Esophagus muscularis mucosa (tissue), 4 donors: ENCODE measurements around the gene OR2T35.

Source experiments
- EP300 ChIP-seq: sonication (generic); formaldehyde crosslinking; IDR thresholded peaks from one replicate; pipeline ENCODE4 v1.6.1; 2017; ENCODE audit warnings: antibody characterized with exemption
- POLR2A ChIP-seq: fragments of 450-650 bp; IDR thresholded peaks from one replicate; pipeline ENCODE4 v1.6.1; 2017; ENCODE audit warnings: antibody characterized with exemption, moderate library complexity, mild to moderate bottlenecking, low read depth
- TF ChIP-seq, protein P1 (sequence below), 3 experiments: fragments of 200-600 bp in 2 of 3; fragments of 450-650 bp in 1 of 3; sonication (generic) in 2 of 3; IDR thresholded peaks; one replicate each; pipeline ENCODE4 v1.5.1; 2017 to 2019; ENCODE audit warnings: antibody characterized with exemption in 3 of 3, mild to moderate bottlenecking in 2 of 3, moderate library complexity in 1 of 3

GRCh38 chr1:248613742-248614141 is 31.3 kb downstream of the OR2T35 start:
- no peak for TF ChIP-seq EP300
- TF ChIP-seq, protein P1, sequence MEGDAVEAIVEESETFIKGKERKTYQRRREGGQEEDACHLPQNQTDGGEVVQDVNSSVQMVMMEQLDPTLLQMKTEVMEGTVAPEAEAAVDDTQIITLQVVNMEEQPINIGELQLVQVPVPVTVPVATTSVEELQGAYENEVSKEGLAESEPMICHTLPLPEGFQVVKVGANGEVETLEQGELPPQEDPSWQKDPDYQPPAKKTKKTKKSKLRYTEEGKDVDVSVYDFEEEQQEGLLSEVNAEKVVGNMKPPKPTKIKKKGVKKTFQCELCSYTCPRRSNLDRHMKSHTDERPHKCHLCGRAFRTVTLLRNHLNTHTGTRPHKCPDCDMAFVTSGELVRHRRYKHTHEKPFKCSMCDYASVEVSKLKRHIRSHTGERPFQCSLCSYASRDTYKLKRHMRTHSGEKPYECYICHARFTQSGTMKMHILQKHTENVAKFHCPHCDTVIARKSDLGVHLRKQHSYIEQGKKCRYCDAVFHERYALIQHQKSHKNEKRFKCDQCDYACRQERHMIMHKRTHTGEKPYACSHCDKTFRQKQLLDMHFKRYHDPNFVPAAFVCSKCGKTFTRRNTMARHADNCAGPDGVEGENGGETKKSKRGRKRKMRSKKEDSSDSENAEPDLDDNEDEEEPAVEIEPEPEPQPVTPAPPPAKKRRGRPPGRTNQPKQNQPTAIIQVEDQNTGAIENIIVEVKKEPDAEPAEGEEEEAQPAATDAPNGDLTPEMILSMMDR (IDR thresholded peaks at IDR 0.05) = no peak
- no peak for TF ChIP-seq POLR2A
